WTC11 (cell line): ENCODE data around the gene KIRREL3.

Experiments
- CTCF ChIP-seq: fragments of 200-600 bp; IDR thresholded peaks from 2 replicates; pipeline ENCODE4 v1.8.0; 2022; ENCODE audit warnings: antibody characterized with exemption
- E2F5 ChIP-seq: sonication (generic); formaldehyde crosslinking; IDR thresholded peaks from 2 replicates; pipeline ENCODE4 v1.8.1; 2022; ENCODE audit warnings: mild to moderate bottlenecking, moderate library complexity, missing genetic modification reagents
- TEAD4 ChIP-seq: sonication (generic); formaldehyde crosslinking; IDR thresholded peaks from 2 replicates; pipeline ENCODE4 v1.8.0; 2022; ENCODE audit warnings: mild to moderate bottlenecking, missing genetic modification reagents
- USF2 ChIP-seq: sonication (generic); formaldehyde crosslinking; IDR thresholded peaks from 2 replicates; pipeline ENCODE4 v1.8.1; 2023; ENCODE audit warnings: mild to moderate bottlenecking, missing genetic modification reagents, moderate library complexity
- ZMAT4 ChIP-seq: fragments of 250-450 bp; sonication (Bioruptor Pico); IDR thresholded peaks from 2 replicates; pipeline ENCODE4 v1.9.0; 2021; ENCODE audit warnings: mild to moderate bottlenecking

GRCh38 chr11:126518972-126519690, 481.4 kb downstream of the KIRREL3 start:
- TF ChIP-seq ZMAT4 (CRISPR knock-in tag) (no peak), CTCF (no peak), TEAD4 (no peak), USF2 (no peak), E2F5 (CRISPR knock-in tag) (no peak)
